Kasumi-1 (cell line): ENCODE results near the gene EHD3.

Source experiments
- DNase-seq, 2 experiments: peaks; one replicate each; lab custom pipeline; 2025; lab: John Stamatoyannopoulos, UW

The EHD3 gene

GRCh38 chr2:31237348-31238017 lies 3.5 kb downstream of the EHD3 start:
- no peak for DNase-seq

- no peak for DNase-seq
Observed at GRCh38 chr2:31238126-31238905, 4.4 kb downstream of the EHD3 start.

GRCh38 chr2:31238906-31239592 lies 5.1 kb downstream of the EHD3 start:
- no peak for DNase-seq

GRCh38 chr2:31239593-31240177 lies 5.7 kb downstream of the EHD3 start:
- DNase-seq, result no peak

- no peak for DNase-seq
Observed at GRCh38 chr2:31240381-31241365, 6.7 kb downstream of the EHD3 start.

- no peak for DNase-seq
Observed at GRCh38 chr2:31241625-31242270, 7.8 kb downstream of the EHD3 start.

- DNase-seq, result no peak
Observed at GRCh38 chr2:31243053-31243452, 9.1 kb downstream of the EHD3 start.

- DNase-seq, result no peak
Observed at GRCh38 chr2:31244101-31244500, 10.1 kb downstream of the EHD3 start.

GRCh38 chr2:31246184-31246852 lies 12.4 kb downstream of the EHD3 start:
- no peak for DNase-seq

- DNase-seq, result no peak
Observed at GRCh38 chr2:31247711-31248110, 13.8 kb downstream of the EHD3 start.

- no peak for DNase-seq
Observed at GRCh38 chr2:31248139-31248538, 14.2 kb downstream of the EHD3 start.

- no peak for DNase-seq
Observed at GRCh38 chr2:31249009-31249690, 15.2 kb downstream of the EHD3 start.

GRCh38 chr2:31251018-31251417 lies 17.1 kb downstream of the EHD3 start:
- no peak for DNase-seq

- DNase-seq, result no peak
Observed at GRCh38 chr2:31251851-31252250, 17.9 kb downstream of the EHD3 start.

- DNase-seq, result no peak
Observed at GRCh38 chr2:31253356-31254131, 19.6 kb downstream of the EHD3 start.

- no peak for DNase-seq
Observed at GRCh38 chr2:31254237-31255203, 20.6 kb downstream of the EHD3 start.

GRCh38 chr2:31255911-31256571 lies 22.1 kb downstream of the EHD3 start:
- DNase-seq, result no peak
